H9 (cell line): ENCODE data around the gene TBC1D2. TPM values are rescaled to one million over a fixed set of nuclear protein-coding genes. Genes with fewer than 3 reads are reported as not detected.

Experiments
- DNase-seq: peaks from one replicate; pipeline ENCODE4 v3.0.0-alpha.2; 2017
- H2AFZ ChIP-seq: one replicate; pipeline ENCODE4 v1.6.1; 2013; ENCODE audit warnings: mild to moderate bottlenecking, low read length, control low read depth, moderate library complexity
- H2AK5ac ChIP-seq: 2 replicates; pipeline ENCODE4 v1.6.1; 2013; ENCODE audit warnings: low read length, control low read depth, mixed read lengths; ENCODE audit not compliant: insufficient read length
- H2BK120ac ChIP-seq: one replicate; pipeline ENCODE4 v1.6.1; 2013; ENCODE audit warnings: low read depth, mild to moderate bottlenecking, low read length, control low read depth, inconsistent platforms; ENCODE audit not compliant: poor library complexity, severe bottlenecking
- H2BK12ac ChIP-seq: 2 replicates; pipeline ENCODE4 v1.6.1; 2013; ENCODE audit warnings: low read length, control low read depth, mixed read lengths, low read depth; ENCODE audit not compliant: insufficient read length
- H2BK15ac ChIP-seq: 2 replicates; pipeline ENCODE4 v1.6.1; 2013; ENCODE audit warnings: low read depth, low read length, control low read depth
- H2BK20ac ChIP-seq: one replicate; pipeline ENCODE4 v1.6.1; 2013; ENCODE audit warnings: low read depth, mild to moderate bottlenecking, low read length, control low read depth, inconsistent platforms; ENCODE audit not compliant: poor library complexity, severe bottlenecking
- H2BK5ac ChIP-seq: 2 replicates; pipeline ENCODE4 v1.6.1; 2013; ENCODE audit warnings: low read length, control low read depth, mixed read lengths; ENCODE audit not compliant: insufficient read length
- H3K14ac ChIP-seq: 2 replicates; pipeline ENCODE4 v1.6.1; 2013; ENCODE audit warnings: low read length, control low read depth; ENCODE audit not compliant: insufficient read depth
- H3K18ac ChIP-seq: 2 replicates; pipeline ENCODE4 v1.6.1; 2013; ENCODE audit warnings: low read depth, mild to moderate bottlenecking, mixed read lengths, low read length, control low read depth; ENCODE audit not compliant: insufficient read length
- H3K23ac ChIP-seq: 2 replicates; pipeline ENCODE4 v1.6.1; 2013; ENCODE audit warnings: low read length, control low read depth, mixed read lengths, low read depth; ENCODE audit not compliant: insufficient read length
- H3K23me2 ChIP-seq: 2 replicates; pipeline ENCODE4 v1.6.1; 2013; ENCODE audit warnings: low read depth, mild to moderate bottlenecking, mixed read lengths, low read length, control low read depth; ENCODE audit not compliant: insufficient read length, poor library complexity, severe bottlenecking
- H3K27ac ChIP-seq: 2 replicates; pipeline ENCODE4 v1.5.1; 2013; ENCODE audit warnings: low read length, control low read depth, mixed read lengths, low read depth; ENCODE audit not compliant: insufficient read length
- H3K27me3 ChIP-seq: 2 replicates; pipeline ENCODE4 v1.6.1; 2013; ENCODE audit warnings: low read length, control low read depth, inconsistent platforms; ENCODE audit not compliant: insufficient read depth
- H3K4ac ChIP-seq: 2 replicates; pipeline ENCODE4 v1.6.1; 2013; ENCODE audit warnings: low read depth, mild to moderate bottlenecking, control low read depth, inconsistent platforms, low read length, moderate library complexity
- H3K4me1 ChIP-seq: 2 replicates; pipeline ENCODE4 v1.6.1; 2013; ENCODE audit warnings: low read length, control low read depth, inconsistent platforms; ENCODE audit not compliant: insufficient read depth
- H3K4me2 ChIP-seq: 2 replicates; pipeline ENCODE4 v1.6.1; 2013; ENCODE audit warnings: low read length, control low read depth, mixed read lengths; ENCODE audit not compliant: insufficient read length, insufficient read depth
- H3K56ac ChIP-seq: 2 replicates; pipeline ENCODE4 v1.6.1; 2013; ENCODE audit warnings: low read depth, mild to moderate bottlenecking, mixed read lengths, low read length, control low read depth; ENCODE audit not compliant: insufficient read length
- H3K79me1 ChIP-seq: 2 replicates; pipeline ENCODE4 v1.6.1; 2013; ENCODE audit warnings: low read depth, mild to moderate bottlenecking, moderate library complexity, low read length, control low read depth, inconsistent platforms; ENCODE audit not compliant: insufficient read depth, poor library complexity, severe bottlenecking
- H3K79me2 ChIP-seq: 2 replicates; pipeline ENCODE4 v1.6.1; 2013; ENCODE audit warnings: low read length, control low read depth, inconsistent platforms; ENCODE audit not compliant: insufficient read depth
- H3K9ac ChIP-seq: 2 replicates; pipeline ENCODE4 v1.6.1; 2013; ENCODE audit warnings: low read length, control low read depth, mixed read lengths; ENCODE audit not compliant: insufficient read length; ENCODE audit errors: extremely low read depth
- H3K9me3 ChIP-seq: one replicate; pipeline ENCODE4 v1.6.1; 2013; ENCODE audit warnings: low read depth, low read length, inconsistent platforms; ENCODE audit not compliant: control insufficient read depth
- H3T11ph ChIP-seq: one replicate; pipeline ENCODE4 v1.6.1; 2013; ENCODE audit warnings: mild to moderate bottlenecking, low read length, control low read depth, inconsistent platforms
- H4K20me1 ChIP-seq: one replicate; pipeline ENCODE4 v1.6.1; 2013; ENCODE audit not compliant: control insufficient read depth, insufficient read length, insufficient read depth
- H4K5ac ChIP-seq: 2 replicates; pipeline ENCODE4 v1.6.1; 2013; ENCODE audit warnings: low read depth, mild to moderate bottlenecking, mixed read lengths, low read length, control low read depth; ENCODE audit not compliant: insufficient read length
- H4K8ac ChIP-seq: replicated peaks from 2 replicates; pipeline ENCODE4 v1.6.1; 2013; ENCODE audit warnings: low read length, control low read depth, mixed read lengths, low read depth; ENCODE audit not compliant: insufficient read length
- H4K91ac ChIP-seq: 2 replicates; pipeline ENCODE4 v1.6.1; 2013; ENCODE audit warnings: low read depth, mild to moderate bottlenecking, moderate library complexity, mixed read lengths, low read length, control low read depth; ENCODE audit not compliant: insufficient read length
- H3K27ac Mint-ChIP-seq, 3 experiments: 2 replicates in 2 of 3; 3 replicates in 1 of 3; pipeline ENCODE4 v1.8.0; 2020 to 2021; ENCODE audit warnings: mixed read lengths in 3 of 3, mild to moderate bottlenecking in 1 of 3, moderate library complexity in 1 of 3
- H3K27me3 Mint-ChIP-seq: 2 replicates; pipeline ENCODE4 v1.8.0; 2021; ENCODE audit warnings: low read depth, mild to moderate bottlenecking, moderate library complexity, mixed read lengths
- H3K36me3 Mint-ChIP-seq, 3 experiments: 2 replicates in 2 of 3; 3 replicates in 1 of 3; pipeline ENCODE4 v1.8.0; 2020 to 2021; ENCODE audit warnings: low read depth in 3 of 3, mixed read lengths in 3 of 3; ENCODE audit not compliant: insufficient read depth in 1 of 3
- H3K4me1 Mint-ChIP-seq, 2 experiments: 2 replicates each; pipeline ENCODE4 v1.8.0; 2020; ENCODE audit warnings: mixed read lengths in 2 of 2
- H3K4me3 Mint-ChIP-seq, 2 experiments: 2 replicates in 1 of 2; 3 replicates in 1 of 2; pipeline ENCODE4 v1.8.0; 2020 to 2021; ENCODE audit warnings: mild to moderate bottlenecking in 2 of 2, mixed read lengths in 2 of 2, moderate library complexity in 1 of 2
- H3K9me3 Mint-ChIP-seq, 2 experiments: 2 replicates in 1 of 2; 3 replicates in 1 of 2; pipeline ENCODE4 v1.8.0; 2020; ENCODE audit warnings: mild to moderate bottlenecking in 2 of 2, mixed read lengths in 2 of 2, moderate library complexity in 1 of 2
- CTCF ChIP-seq: fragments of 200-600 bp; sonication (generic); conservative IDR thresholded peaks from 3 replicates; pipeline ENCODE4 v1.8.0; 2021; ENCODE audit warnings: antibody characterized with exemption, mild to moderate bottlenecking
- WGBS: extraction: QIAGEN DNeasy Blood & Tissue Kit; methylation state at CpG from one replicate; pipeline ENCODE4 v1.1.7; 2013; ENCODE audit warnings: missing lambda C conversion rate, low lambda C conversion rate, mixed read lengths; ENCODE audit not compliant: insufficient read length; ENCODE audit errors: extremely low coverage; 5-methylcytosine and 5-hydroxymethylcytosine counted together
- total RNA-seq: library from RNA; stranded (reverse); gene quantifications from 2 replicates; pipeline ENCODE4 v1.2.1, GENCODE V29; 2021

The TBC1D2 gene
- total RNA-seq, 1 experiment from 2014 or later: 2.9 TPM

GRCh38 chr9:98263080-98263479 lies 7.6 kb upstream of the TBC1D2 start:
- Mint-ChIP-seq H3K27ac (no peak overlapping the region), H3K4me3 (no peak overlapping the region), H3K4me1 (peaks cover 25 to 35% of the 10 kb centered on the region in 2 experiments), H3K9me3 (no peaks in the 10 kb centered on the region), H3K36me3 (no peaks in the 10 kb centered on the region), H3K27me3 (no peaks in the 10 kb centered on the region)
- Histone ChIP-seq H3K27ac (no peak overlapping the region), H2BK20ac (no peak overlapping the region), H3K27me3 (no peaks in the 10 kb centered on the region), H4K8ac (no peak overlapping the region), H4K20me1 (no peaks in the 10 kb centered on the region), H2BK5ac (no peak overlapping the region), H3K23me2 (no peaks in the 10 kb centered on the region), H2BK120ac (no peak overlapping the region), H2AK5ac (no peak overlapping the region), H3K79me1 (no peaks in the 10 kb centered on the region), H2BK15ac (no peak overlapping the region), H2AFZ (no peak overlapping the region), H3K4me1 (peaks cover 2% of the 10 kb centered on the region; the same call in 1 of the 2 replicates), H3K9me3 (no peaks in the 10 kb centered on the region), H4K91ac (no peak overlapping the region), H3K56ac (no peak overlapping the region), H2BK12ac (no peak overlapping the region), H3K4ac (no peak overlapping the region), H3K14ac (no peak overlapping the region), H3K9ac (no peak overlapping the region), H3K79me2 (no peaks in the 10 kb centered on the region), H3K23ac (no peak overlapping the region), H3T11ph (no peak overlapping the region), H3K18ac (no peak overlapping the region), H4K5ac (no peak overlapping the region), H3K4me2 (no peak overlapping the region)
- no peak for TF ChIP-seq CTCF
- DNase-seq: no peak
- no CpG with 5 or more reads among the region's 1 CpG for WGBS
